Neural cell (in vitro differentiated cells): ENCODE data around the gene IGSF23. TPM values are rescaled to one million over a fixed set of nuclear protein-coding genes. Genes with fewer than 3 reads are reported as not detected.

Experiments
- H2AFZ ChIP-seq: fragments of 200-600, 300-800 bp; sonication (generic), shearing (Covaris generic); 2 replicates; pipeline ENCODE4 v1.6.0; 2014; ENCODE audit warnings: low read depth, mild to moderate bottlenecking, antibody characterized with exemption, low read length, moderate library complexity
- H3F3A ChIP-seq: fragments of 200-600 bp; shearing (Covaris generic); 2 replicates; pipeline ENCODE4 v1.6.1; 2016; ENCODE audit warnings: mild to moderate bottlenecking, moderate library complexity, mixed read lengths, antibody characterized with exemption, low read length; ENCODE audit not compliant: insufficient read depth, poor library complexity, severe bottlenecking
- H3K27ac ChIP-seq: fragments of 200-600, 300-800 bp; sonication (generic), shearing (Covaris generic); 2 replicates; pipeline ENCODE4 v1.5.1; 2014; ENCODE audit warnings: mild to moderate bottlenecking, low read length, moderate library complexity
- H3K27me3 ChIP-seq: fragments of 300-800, 200-600 bp; sonication (generic), shearing (Covaris generic); 2 replicates; pipeline ENCODE4 v1.6.0; 2014; ENCODE audit warnings: mild to moderate bottlenecking, low read depth, low read length, moderate library complexity; ENCODE audit not compliant: insufficient read depth
- H3K36me3 ChIP-seq: fragments of 300-800, 200-600 bp; sonication (generic), shearing (Covaris generic); 2 replicates; pipeline ENCODE4 v1.5.1; 2014; ENCODE audit warnings: mild to moderate bottlenecking, antibody characterized with exemption, low read length, moderate library complexity; ENCODE audit not compliant: insufficient read depth
- H3K4me2 ChIP-seq: fragments of 300-800, 200-600 bp; sonication (generic), shearing (Covaris generic); 2 replicates; pipeline ENCODE4 v1.6.0; 2014; ENCODE audit warnings: mild to moderate bottlenecking, low read length
- H3K4me3 ChIP-seq: fragments of 300-800, 200-600 bp; sonication (generic), shearing (Covaris generic); 2 replicates; pipeline ENCODE4 v1.5.1; 2014; ENCODE audit warnings: mild to moderate bottlenecking, low read length, moderate library complexity
- H3K79me2 ChIP-seq: fragments of 200-600 bp; shearing (Covaris generic); replicated peaks from 2 replicates; pipeline ENCODE4 v1.6.0; 2014; ENCODE audit warnings: mild to moderate bottlenecking, low read length, moderate library complexity; ENCODE audit not compliant: insufficient read depth
- H3K9ac ChIP-seq: fragments of 300-800, 200-600 bp; sonication (generic), shearing (Covaris generic); 2 replicates; pipeline ENCODE4 v1.6.1; 2016; ENCODE audit warnings: mild to moderate bottlenecking, low read length, mixed read lengths
- H3K9me2 ChIP-seq: fragments of 200-600 bp; shearing (Covaris generic); 2 replicates; pipeline ENCODE4 v1.6.1; 2016; ENCODE audit warnings: mild to moderate bottlenecking, low read length, mixed read lengths; ENCODE audit not compliant: insufficient read depth
- H3K9me3 ChIP-seq: fragments of 200-600, 300-800 bp; sonication (generic), shearing (Covaris generic); 2 replicates; pipeline ENCODE4 v1.6.1; 2016; ENCODE audit warnings: mild to moderate bottlenecking, mixed run types, low read length, moderate library complexity, mixed read lengths
- H4K20me1 ChIP-seq: fragments of 200-600 bp; shearing (Covaris generic); 2 replicates; pipeline ENCODE4 v1.6.1; 2016; ENCODE audit warnings: mild to moderate bottlenecking, mixed run types; ENCODE audit not compliant: insufficient read depth
- EP300 ChIP-seq: fragments of 450-650 bp; conservative IDR thresholded peaks from 2 replicates; pipeline ENCODE4 v1.6.1; 2014; ENCODE audit warnings: antibody characterized with exemption, mild to moderate bottlenecking, moderate library complexity; ENCODE audit not compliant: poor library complexity, severe bottlenecking
- EZH2 ChIP-seq: fragments of 200-600, 300-800 bp; shearing (Covaris generic), sonication (generic); IDR thresholded peaks from 2 replicates; pipeline ENCODE4 v1.6.1; 2014; ENCODE audit warnings: antibody characterized with exemption, low read length, borderline replicate concordance, mild to moderate bottlenecking; ENCODE audit not compliant: insufficient read depth, poor library complexity, severe bottlenecking
- MXI1 ChIP-seq: fragments of 450-650 bp; conservative IDR thresholded peaks from 2 replicates; pipeline ENCODE4 v1.6.1; 2014; ENCODE audit warnings: antibody characterized with exemption, mild to moderate bottlenecking; ENCODE audit not compliant: poor library complexity, severe bottlenecking
- POLR2AphosphoS5 ChIP-seq: IDR thresholded peaks from 2 replicates; pipeline ENCODE4 v1.6.1; 2012
- RAD21 ChIP-seq: fragments of 450-650 bp; conservative IDR thresholded peaks from 2 replicates; pipeline ENCODE4 v1.6.1; 2014; ENCODE audit warnings: antibody characterized with exemption, mild to moderate bottlenecking, moderate library complexity
- SMC3 ChIP-seq: fragments of 450-650 bp; conservative IDR thresholded peaks from 2 replicates; pipeline ENCODE4 v1.6.1; 2014; ENCODE audit warnings: antibody characterized with exemption, mild to moderate bottlenecking, moderate library complexity; ENCODE audit not compliant: poor library complexity
- TAF1 ChIP-seq: IDR thresholded peaks from 2 replicates; pipeline ENCODE4 v1.6.1; 2012; ENCODE audit warnings: low read depth
- polyA plus RNA-seq: library from polyadenylated mRNA; depleted of rRNA; stranded (reverse); fragments of >200 nt; gene quantifications from 2 replicates; pipeline ENCODE4 v1.2.3, GENCODE V29; 2014
- TF ChIP-seq, protein P1 (sequence below): fragments of 450-650 bp; IDR thresholded peaks from 2 replicates; pipeline ENCODE4 v1.5.1; 2014; ENCODE audit warnings: antibody characterized with exemption, mild to moderate bottlenecking, moderate library complexity; ENCODE audit not compliant: poor library complexity, severe bottlenecking
- TF ChIP-seq, protein P2 (sequence below): IDR thresholded peaks from 2 replicates; pipeline ENCODE4 v1.6.1; 2012; ENCODE audit warnings: borderline replicate concordance

The IGSF23 gene
- polyA plus RNA-seq, 1 donor from 2014 or later = not detected

DNA sequence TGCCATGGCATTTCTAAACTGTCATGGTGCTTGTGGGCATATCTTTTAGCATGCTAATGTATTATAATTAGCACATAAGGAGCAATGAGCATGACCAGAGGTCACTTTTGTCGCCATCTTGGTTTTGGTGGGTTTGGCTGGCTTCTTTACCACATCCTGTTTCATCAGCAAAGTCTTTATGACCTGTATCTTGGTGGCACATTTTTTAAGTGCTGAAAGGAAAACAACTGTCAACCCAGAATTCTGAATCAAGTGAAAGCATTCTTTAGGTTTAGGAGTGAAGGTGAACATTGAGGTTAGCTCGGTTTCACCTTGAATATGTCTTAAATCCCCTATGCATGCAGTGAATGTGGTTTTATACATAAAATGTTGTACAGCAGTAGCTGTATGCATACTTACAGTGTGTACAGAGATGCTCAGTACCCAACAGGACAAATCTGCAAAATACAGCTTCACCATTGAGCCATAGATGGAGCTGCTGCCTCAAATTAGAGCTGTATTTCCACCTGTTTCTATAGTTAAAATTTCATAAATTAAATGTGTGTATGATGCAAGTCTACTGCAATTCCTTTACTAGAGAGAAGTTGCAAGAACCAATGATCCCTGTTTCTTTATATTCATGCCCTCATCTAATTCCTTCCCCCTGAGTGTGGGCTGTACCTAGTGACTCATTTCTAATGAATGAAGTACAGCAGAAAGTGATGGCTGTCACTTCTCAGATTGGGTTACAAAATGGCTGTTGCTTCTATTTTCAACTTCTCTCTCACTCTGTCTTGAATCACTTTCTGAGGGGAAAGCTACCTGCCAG, 25.2 kb upstream of the IGSF23 start:
- no peaks in the 10 kb centered on the region for H3K9me3 ChIP-seq
- H3K27me3 ChIP-seq = no peaks in the 10 kb centered on the region
- H3K9me2 ChIP-seq = no peaks in the 10 kb centered on the region
- no peak for TF ChIP-seq TAF1
- no peak for TF ChIP-seq POLR2AphosphoS5
- TF ChIP-seq RAD21 = no peak
- no peak for TF ChIP-seq MXI1
- no peak for TF ChIP-seq EZH2
- TF ChIP-seq, protein P1, sequence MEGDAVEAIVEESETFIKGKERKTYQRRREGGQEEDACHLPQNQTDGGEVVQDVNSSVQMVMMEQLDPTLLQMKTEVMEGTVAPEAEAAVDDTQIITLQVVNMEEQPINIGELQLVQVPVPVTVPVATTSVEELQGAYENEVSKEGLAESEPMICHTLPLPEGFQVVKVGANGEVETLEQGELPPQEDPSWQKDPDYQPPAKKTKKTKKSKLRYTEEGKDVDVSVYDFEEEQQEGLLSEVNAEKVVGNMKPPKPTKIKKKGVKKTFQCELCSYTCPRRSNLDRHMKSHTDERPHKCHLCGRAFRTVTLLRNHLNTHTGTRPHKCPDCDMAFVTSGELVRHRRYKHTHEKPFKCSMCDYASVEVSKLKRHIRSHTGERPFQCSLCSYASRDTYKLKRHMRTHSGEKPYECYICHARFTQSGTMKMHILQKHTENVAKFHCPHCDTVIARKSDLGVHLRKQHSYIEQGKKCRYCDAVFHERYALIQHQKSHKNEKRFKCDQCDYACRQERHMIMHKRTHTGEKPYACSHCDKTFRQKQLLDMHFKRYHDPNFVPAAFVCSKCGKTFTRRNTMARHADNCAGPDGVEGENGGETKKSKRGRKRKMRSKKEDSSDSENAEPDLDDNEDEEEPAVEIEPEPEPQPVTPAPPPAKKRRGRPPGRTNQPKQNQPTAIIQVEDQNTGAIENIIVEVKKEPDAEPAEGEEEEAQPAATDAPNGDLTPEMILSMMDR = no peak
- TF ChIP-seq SMC3 = no peak
- TF ChIP-seq, protein P2, sequence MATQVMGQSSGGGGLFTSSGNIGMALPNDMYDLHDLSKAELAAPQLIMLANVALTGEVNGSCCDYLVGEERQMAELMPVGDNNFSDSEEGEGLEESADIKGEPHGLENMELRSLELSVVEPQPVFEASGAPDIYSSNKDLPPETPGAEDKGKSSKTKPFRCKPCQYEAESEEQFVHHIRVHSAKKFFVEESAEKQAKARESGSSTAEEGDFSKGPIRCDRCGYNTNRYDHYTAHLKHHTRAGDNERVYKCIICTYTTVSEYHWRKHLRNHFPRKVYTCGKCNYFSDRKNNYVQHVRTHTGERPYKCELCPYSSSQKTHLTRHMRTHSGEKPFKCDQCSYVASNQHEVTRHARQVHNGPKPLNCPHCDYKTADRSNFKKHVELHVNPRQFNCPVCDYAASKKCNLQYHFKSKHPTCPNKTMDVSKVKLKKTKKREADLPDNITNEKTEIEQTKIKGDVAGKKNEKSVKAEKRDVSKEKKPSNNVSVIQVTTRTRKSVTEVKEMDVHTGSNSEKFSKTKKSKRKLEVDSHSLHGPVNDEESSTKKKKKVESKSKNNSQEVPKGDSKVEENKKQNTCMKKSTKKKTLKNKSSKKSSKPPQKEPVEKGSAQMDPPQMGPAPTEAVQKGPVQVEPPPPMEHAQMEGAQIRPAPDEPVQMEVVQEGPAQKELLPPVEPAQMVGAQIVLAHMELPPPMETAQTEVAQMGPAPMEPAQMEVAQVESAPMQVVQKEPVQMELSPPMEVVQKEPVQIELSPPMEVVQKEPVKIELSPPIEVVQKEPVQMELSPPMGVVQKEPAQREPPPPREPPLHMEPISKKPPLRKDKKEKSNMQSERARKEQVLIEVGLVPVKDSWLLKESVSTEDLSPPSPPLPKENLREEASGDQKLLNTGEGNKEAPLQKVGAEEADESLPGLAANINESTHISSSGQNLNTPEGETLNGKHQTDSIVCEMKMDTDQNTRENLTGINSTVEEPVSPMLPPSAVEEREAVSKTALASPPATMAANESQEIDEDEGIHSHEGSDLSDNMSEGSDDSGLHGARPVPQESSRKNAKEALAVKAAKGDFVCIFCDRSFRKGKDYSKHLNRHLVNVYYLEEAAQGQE = no peak
- TF ChIP-seq EP300 = no peak
- no peaks in the 10 kb centered on the region for H3K36me3 ChIP-seq
- H3K4me2 ChIP-seq = no peak overlapping the region
- no peaks in the 10 kb centered on the region for H4K20me1 ChIP-seq
- H3K79me2 ChIP-seq = no peaks in the 10 kb centered on the region
- no peak overlapping the region for H3K9ac ChIP-seq
- no peak overlapping the region for H3K4me3 ChIP-seq
- H3K27ac ChIP-seq = no peak overlapping the region
- H3F3A ChIP-seq = no peaks in the 10 kb centered on the region
- no peak overlapping the region for H2AFZ ChIP-seq

DNA sequence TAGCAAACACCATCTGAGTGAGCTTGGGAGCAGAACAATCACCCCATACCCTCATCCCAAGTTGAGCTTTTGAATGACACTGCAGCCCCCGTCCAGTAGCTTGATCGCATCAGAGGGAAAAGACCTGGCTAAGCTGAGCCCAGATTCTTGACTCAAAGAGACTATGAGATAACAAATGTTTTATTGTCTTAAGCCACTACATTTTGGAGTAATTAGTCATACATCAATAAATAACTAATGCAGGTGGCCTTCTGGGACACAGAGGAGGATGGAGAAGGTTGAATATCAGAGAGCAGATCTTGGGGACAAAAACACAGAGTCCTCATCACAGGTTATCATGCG, 24.6 kb upstream of the IGSF23 start:
- Histone ChIP-seq H2AFZ (no peak overlapping the region), H3K4me2 (no peak overlapping the region), H3K9ac (no peak overlapping the region), H3K9me3 (no peaks in the 10 kb centered on the region), H4K20me1 (no peaks in the 10 kb centered on the region), H3K36me3 (no peaks in the 10 kb centered on the region), H3K9me2 (no peaks in the 10 kb centered on the region), H3F3A (no peaks in the 10 kb centered on the region), H3K79me2 (no peaks in the 10 kb centered on the region), H3K4me3 (no peak overlapping the region), H3K27ac (no peak overlapping the region), H3K27me3 (no peaks in the 10 kb centered on the region)
- no peak for TF ChIP-seq EP300
- TF ChIP-seq, protein P2 = no peak
- TF ChIP-seq POLR2AphosphoS5 = no peak
- no peak for TF ChIP-seq EZH2
- TF ChIP-seq TAF1 = no peak
- TF ChIP-seq, protein P1 = no peak
- TF ChIP-seq SMC3 = no peak
- no peak for TF ChIP-seq MXI1
- no peak for TF ChIP-seq RAD21
